Measurements from ENCODE around the gene BFSP1. TPM values are rescaled to one million over a fixed set of nuclear protein-coding genes. Genes with fewer than 3 reads are reported as not detected.

Gene BFSP1
- total RNA-seq, 4 donors from 2014 or later = 0.75 to 1.00 (median 0.82) TPM; not detected in 1

DNA sequence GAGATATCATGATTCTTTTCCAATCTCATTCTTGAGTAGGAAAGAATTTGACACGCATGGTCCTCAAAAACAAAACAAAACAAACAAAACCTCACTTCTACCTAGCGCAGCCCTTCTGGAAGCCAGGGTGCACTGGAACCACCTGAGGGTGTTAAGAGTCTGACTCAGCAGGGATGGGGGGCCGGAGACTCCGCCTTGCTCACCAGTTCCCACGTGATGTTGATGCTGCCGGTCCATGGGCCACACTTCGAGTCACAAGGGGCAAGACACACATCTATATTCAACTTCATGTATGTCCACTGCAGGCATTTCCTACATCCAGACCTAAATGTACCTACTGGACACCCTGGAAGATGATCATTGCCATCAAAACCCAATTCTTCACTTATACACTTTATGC lies 30.4 kb downstream of the BFSP1 start:
- no peak overlapping the region for H3K27ac ChIP-seq
- no peak for DNase-seq
- TF ChIP-seq EP300 (IDR thresholded peaks at IDR 0.05; ENCODE audit: low read depth) = no peak
- TF ChIP-seq, protein P1, sequence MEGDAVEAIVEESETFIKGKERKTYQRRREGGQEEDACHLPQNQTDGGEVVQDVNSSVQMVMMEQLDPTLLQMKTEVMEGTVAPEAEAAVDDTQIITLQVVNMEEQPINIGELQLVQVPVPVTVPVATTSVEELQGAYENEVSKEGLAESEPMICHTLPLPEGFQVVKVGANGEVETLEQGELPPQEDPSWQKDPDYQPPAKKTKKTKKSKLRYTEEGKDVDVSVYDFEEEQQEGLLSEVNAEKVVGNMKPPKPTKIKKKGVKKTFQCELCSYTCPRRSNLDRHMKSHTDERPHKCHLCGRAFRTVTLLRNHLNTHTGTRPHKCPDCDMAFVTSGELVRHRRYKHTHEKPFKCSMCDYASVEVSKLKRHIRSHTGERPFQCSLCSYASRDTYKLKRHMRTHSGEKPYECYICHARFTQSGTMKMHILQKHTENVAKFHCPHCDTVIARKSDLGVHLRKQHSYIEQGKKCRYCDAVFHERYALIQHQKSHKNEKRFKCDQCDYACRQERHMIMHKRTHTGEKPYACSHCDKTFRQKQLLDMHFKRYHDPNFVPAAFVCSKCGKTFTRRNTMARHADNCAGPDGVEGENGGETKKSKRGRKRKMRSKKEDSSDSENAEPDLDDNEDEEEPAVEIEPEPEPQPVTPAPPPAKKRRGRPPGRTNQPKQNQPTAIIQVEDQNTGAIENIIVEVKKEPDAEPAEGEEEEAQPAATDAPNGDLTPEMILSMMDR (IDR thresholded peaks at IDR 0.05) = no peak
- TF ChIP-seq POLR2A (IDR thresholded peaks at IDR 0.05) = no peak
- no peak for TF ChIP-seq POLR2AphosphoS5 (IDR thresholded peaks at IDR 0.05)
- intact Hi-C loops (cut with DNase I; ENCODE audit: low total_unique reads) (loop anchor here (10.0 kb wide), 1 partner anchor 404 kb away; no protein-coding TSS in a partner anchor), in situ Hi-C loops (cut with MboI; ENCODE audit: low pct_ligation_motif_present in 1 of 4, low pct_unique_long_range_greater_than_20kb in 1 of 4, low sequenced_read_pairs in 3 of 4) (loop anchor here (25.0 kb wide), 4 partner anchors 411 to 786 kb away; partner anchors contain the start of gene ZNF133 (in 4 of the 4))
- no peaks in the 10 kb centered on the region for H3K36me3 ChIP-seq
- H3K4me1 ChIP-seq = peaks cover 0 to 19% (median 11%) of the 10 kb centered on the region in 4 donors
- no peaks in the 10 kb centered on the region for H3K9me3 ChIP-seq
- H3K4me3 ChIP-seq = no peak overlapping the region
- WGBS, 2 donors (ENCODE audit: low coverage in 1 of 2) = 74 to 81% methylated on average over 4 to 7 of the region's 7 CpGs
- H3K27me3 ChIP-seq = no peaks in the 10 kb centered on the region

DNA sequence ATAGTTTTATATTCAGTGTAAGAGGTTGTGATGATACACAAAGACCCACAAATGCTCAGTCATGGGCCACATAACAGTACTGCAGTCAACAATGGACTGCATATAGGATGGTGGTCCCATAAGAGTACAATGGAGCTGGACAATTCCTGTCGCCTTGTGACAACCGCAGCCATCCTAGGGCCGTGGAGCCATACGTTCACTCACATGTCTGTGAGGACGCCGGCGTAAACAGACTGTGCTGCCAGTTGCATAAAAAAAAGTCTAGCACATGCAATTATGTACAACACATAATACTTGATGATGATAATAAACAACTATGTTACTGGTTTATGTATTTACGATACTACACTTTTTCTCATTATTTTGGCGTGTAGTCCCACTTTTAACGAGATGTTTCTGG lies 30.9 kb downstream of the BFSP1 start:
- intact Hi-C loops (cut with DNase I; ENCODE audit: low total_unique reads) = loop anchor here (10.0 kb wide), 1 partner anchor 405 kb away; no protein-coding TSS in a partner anchor

DNA sequence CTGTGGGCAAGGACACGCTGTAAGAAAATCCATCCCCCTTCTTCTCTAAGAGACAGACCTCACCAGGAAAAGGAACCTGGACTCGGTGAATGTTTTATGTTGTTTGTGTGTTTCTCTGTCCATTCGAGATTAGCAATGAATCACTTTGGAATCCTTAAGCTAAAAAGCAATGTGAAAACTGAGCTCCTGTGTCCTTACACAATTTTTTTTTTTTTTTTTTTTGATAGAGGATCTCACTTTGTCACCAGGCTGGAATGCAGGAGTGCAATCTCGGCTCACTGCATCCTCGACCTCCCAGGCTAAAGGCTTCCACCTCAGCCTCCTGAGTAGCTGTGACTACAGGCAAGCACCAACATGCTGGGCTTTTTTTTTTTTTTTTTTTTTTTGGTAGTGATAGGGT lies 32.1 kb downstream of the BFSP1 start:
- intact Hi-C loops (cut with DNase I; ENCODE audit: low total_unique reads) (no loop called here), in situ Hi-C loops (cut with MboI; ENCODE audit: low pct_ligation_motif_present in 1 of 4, low pct_unique_long_range_greater_than_20kb in 1 of 4, low sequenced_read_pairs in 3 of 4) (no loop called here)
- DNase-seq = no peak
- no peaks in the 10 kb centered on the region for H3K36me3 ChIP-seq
- no peaks in the 10 kb centered on the region for H3K27me3 ChIP-seq
- TF ChIP-seq EP300 (IDR thresholded peaks at IDR 0.05; ENCODE audit: low read depth) (no peak), POLR2AphosphoS5 (IDR thresholded peaks at IDR 0.05) (no peak), POLR2A (IDR thresholded peaks at IDR 0.05) (no peak)
- TF ChIP-seq, protein P1 (IDR thresholded peaks at IDR 0.05) = no peak
- no peak overlapping the region for H3K4me3 ChIP-seq
- H3K27ac ChIP-seq = no peak overlapping the region
- 67 to 87% methylated on average over 4 to 5 of the region's 5 CpGs for WGBS, 2 donors (ENCODE audit: low coverage in 1 of 2)
- no peaks in the 10 kb centered on the region for H3K9me3 ChIP-seq
- H3K4me1 ChIP-seq = peaks cover 0 to 6% (median 0%) of the 10 kb centered on the region in 4 donors

More for the DNA sequence above, 30.9 kb downstream of the BFSP1 start:
- in situ Hi-C loops (cut with MboI; ENCODE audit: low pct_ligation_motif_present in 1 of 4, low pct_unique_long_range_greater_than_20kb in 1 of 4, low sequenced_read_pairs in 3 of 4) = loop anchor here (25.0 kb wide), 4 partner anchors 412 to 787 kb away; partner anchors contain the start of gene ZNF133 (in 4 of the 4)
- H3K36me3 ChIP-seq = no peaks in the 10 kb centered on the region
- H3K9me3 ChIP-seq = no peaks in the 10 kb centered on the region
- H3K4me3 ChIP-seq = no peak overlapping the region
- TF ChIP-seq EP300 (IDR thresholded peaks at IDR 0.05; ENCODE audit: low read depth) = no peak
- TF ChIP-seq, protein P1 (IDR thresholded peaks at IDR 0.05) = no peak
- TF ChIP-seq POLR2A (IDR thresholded peaks at IDR 0.05) = no peak
- no peak for TF ChIP-seq POLR2AphosphoS5 (IDR thresholded peaks at IDR 0.05)
- H3K27ac ChIP-seq = no peak overlapping the region
- WGBS, 2 donors (ENCODE audit: low coverage in 1 of 2) = 91 to 92% methylated on average over 2 to 10 of the region's 10 CpGs
- H3K27me3 ChIP-seq = no peaks in the 10 kb centered on the region
- DNase-seq = no peak
- peaks cover 0 to 13% (median 8%) of the 10 kb centered on the region in 4 donors for H3K4me1 ChIP-seq

DNA sequence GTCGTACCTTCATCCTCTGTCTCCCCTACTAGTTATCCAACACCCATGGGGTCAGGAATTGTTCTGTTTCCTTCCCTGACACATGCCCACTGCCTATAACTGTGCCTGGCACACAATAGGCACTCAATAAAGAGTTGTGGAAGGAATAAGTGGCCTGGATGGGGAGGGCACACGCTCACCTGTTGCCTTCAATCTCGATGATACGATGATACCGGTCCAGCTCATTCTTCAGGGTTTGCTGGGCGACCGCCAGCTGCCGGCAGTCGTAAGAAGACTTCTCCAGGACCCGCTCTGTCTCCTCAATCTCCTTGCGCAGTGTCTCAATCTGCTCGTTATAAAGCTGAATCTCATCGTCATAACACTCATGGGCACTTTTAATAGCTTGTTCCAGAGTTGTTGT lies 32.5 kb downstream of the BFSP1 start:
- Histone ChIP-seq H3K4me3 (no peak overlapping the region), H3K27ac (no peak overlapping the region), H3K27me3 (no peaks in the 10 kb centered on the region), H3K9me3 (no peaks in the 10 kb centered on the region), H3K36me3 (no peaks in the 10 kb centered on the region), H3K4me1 (peaks cover 0 to 6% (median 0%) of the 10 kb centered on the region in 4 donors)
- WGBS, 2 donors (ENCODE audit: low coverage in 1 of 2) = 90 to 93% methylated on average over 2 to 13 of the region's 13 CpGs
- intact Hi-C loops (cut with DNase I; ENCODE audit: low total_unique reads) (no loop called here), in situ Hi-C loops (cut with MboI; ENCODE audit: low pct_ligation_motif_present in 1 of 4, low pct_unique_long_range_greater_than_20kb in 1 of 4, low sequenced_read_pairs in 3 of 4) (no loop called here)
- TF ChIP-seq EP300 (IDR thresholded peaks at IDR 0.05; ENCODE audit: low read depth) = no peak
- DNase-seq = no peak
